ENCODE results near the gene PDPK1.
"Not testable (repeated sequence)": the region's sequence is repeated elsewhere in the genome, so short reads cannot be mapped to it uniquely, and the experiment has no call there.

PDPK1 gene

GRCh38 chr16:2526135-2526534 lies 11.7 kb upstream of the PDPK1 start:
- DNase-seq = no peak

- DNase-seq = no peak
Observed at GRCh38 chr16:2527071-2527783, 10.6 kb upstream of the PDPK1 start.

GRCh38 chr16:2527784-2528100 lies 10.1 kb upstream of the PDPK1 start:
- no peak for DNase-seq

GRCh38 chr16:2528161-2529060 lies 9.4 kb upstream of the PDPK1 start:
- no peak for DNase-seq

DNA sequence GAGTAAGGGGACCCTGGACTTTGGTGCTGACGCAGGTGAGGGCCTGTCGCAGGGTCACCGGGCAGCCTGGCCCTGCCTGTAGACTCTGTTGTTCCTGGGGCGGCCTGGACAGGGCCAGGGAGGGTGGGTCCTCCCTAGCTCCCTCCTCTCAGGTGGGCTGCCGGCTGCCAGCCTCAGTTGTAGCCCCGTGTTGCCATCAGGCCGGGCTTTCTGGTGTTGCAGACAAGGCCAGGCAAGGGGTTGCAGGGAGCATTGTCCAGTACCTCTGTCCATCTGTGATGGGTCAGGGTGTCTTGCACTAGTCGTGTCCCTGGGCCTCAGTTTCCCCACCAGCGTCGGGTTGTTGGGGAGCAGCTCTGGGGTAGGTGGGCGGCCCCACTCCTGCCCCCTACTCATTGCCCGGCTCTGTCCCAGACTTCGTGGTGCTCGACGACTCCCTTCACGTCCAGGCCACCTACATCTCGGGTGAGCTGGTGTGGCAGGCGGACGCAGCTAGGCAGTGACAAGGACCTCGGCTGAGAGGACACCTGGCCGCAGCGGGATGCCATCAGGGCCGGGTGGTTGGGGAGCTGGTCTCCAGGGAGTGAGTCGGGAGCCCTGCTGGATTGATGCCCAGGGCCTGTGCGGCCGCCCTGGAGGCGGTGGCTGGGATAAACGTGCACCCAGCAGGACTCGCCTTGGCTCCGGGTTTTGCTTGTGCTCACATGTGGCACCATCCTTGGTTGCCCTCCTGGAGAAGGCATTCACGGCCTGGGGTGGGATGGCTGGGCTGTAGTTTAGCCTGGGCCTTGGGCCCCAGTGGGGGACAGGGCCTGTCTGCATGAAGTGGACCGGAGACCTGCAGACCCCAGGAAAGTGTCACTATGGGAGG lies 8.5 kb upstream of the PDPK1 start:
- DNase-seq = no peak

DNA sequence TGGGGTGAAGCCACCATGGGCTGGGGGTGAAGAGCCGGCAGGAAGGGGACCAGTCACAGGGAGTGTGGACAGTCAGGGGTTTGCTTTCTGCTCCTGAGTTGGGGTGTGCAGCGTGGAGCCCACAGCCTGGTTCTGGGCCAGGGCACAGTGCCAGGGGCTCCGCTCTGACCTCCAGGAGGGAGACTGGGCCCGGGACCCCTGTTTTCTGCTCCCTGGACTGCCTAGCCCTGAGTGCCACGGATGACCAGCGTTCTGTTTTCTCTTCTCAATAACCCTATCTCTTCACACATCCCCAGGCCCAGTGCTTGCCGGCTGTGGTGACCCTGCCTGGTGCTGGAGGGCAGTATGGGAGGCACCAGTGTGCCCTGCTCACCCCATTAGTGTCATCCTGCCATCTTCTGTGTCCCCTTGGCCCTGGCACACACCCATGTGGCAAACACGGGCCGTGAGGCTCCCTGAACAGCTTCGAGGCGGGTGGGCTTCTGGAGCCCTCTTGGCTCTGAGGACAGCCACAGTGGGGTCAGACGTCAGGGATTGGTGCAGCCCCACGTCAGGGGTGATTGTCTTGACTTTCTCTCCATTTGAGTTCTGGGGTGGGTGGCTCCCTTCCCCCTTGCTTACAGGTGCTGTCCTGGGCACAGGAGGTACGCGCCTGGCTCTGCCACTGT lies 7.7 kb upstream of the PDPK1 start:
- no peak for DNase-seq

GRCh38 chr16:2530629-2531318 lies 7.0 kb upstream of the PDPK1 start:
- no peak for DNase-seq

- DNase-seq = no peak
Observed at GRCh38 chr16:2531371-2531695, 6.5 kb upstream of the PDPK1 start, which contains the start of gene CEMP1. CEMP1 (minus strand) TSS chr16:2531408; CDS start chr16:2531073, 335 bp downstream.

DNA sequence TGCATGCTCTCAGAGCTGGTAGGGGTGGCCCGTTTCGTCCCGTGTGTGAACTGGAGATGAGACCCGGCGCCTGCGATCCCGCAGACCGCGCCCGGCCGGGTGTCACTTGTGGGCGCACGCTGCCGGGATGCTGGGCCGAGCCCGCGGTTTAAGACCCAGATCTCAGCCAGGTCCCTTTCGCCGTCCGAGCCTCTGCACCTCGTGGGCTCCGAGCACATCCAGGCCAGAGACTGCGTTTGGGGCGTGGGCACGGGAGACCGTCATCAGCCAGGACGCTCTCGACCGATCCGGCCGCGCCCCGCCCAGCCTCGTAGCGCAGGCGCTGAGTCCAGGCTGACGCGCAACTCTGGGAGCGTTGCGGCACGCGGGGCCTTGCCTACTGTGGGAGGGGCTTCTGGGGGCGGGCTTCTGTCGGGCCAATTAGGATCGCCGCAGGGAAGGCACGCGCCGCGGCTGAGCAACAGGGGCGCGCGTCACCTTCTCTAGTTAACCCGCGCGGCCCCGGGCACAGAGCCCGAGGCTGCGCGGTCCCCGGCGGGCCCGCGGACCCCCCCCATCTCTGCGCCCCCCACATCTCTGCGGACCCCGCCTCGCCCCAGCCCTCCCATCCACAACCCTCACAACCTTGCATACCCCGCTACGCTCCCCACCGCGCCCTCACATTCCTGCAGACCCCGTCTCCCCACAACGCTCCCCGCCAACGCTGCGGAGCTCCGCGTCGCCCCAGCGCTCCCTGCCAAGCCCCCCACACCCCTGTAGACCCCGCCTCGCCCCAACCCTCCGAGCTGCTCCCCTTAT lies 5.9 kb upstream of the PDPK1 start:
- DNase-seq = peak; percentile 82

GRCh38 chr16:2532494-2533141 lies 5.2 kb upstream of the PDPK1 start:
- DNase-seq = no peak

GRCh38 chr16:2533142-2533755 lies 4.6 kb upstream of the PDPK1 start:
- DNase-seq = not testable (repeated sequence)

GRCh38 chr16:2533912-2534311 lies 3.9 kb upstream of the PDPK1 start:
- no peak for DNase-seq

GRCh38 chr16:2534335-2534734 lies 3.5 kb upstream of the PDPK1 start:
- DNase-seq = not testable (repeated sequence)

- no peak for DNase-seq
Observed at GRCh38 chr16:2535625-2536013, 2.2 kb upstream of the PDPK1 start.

DNA sequence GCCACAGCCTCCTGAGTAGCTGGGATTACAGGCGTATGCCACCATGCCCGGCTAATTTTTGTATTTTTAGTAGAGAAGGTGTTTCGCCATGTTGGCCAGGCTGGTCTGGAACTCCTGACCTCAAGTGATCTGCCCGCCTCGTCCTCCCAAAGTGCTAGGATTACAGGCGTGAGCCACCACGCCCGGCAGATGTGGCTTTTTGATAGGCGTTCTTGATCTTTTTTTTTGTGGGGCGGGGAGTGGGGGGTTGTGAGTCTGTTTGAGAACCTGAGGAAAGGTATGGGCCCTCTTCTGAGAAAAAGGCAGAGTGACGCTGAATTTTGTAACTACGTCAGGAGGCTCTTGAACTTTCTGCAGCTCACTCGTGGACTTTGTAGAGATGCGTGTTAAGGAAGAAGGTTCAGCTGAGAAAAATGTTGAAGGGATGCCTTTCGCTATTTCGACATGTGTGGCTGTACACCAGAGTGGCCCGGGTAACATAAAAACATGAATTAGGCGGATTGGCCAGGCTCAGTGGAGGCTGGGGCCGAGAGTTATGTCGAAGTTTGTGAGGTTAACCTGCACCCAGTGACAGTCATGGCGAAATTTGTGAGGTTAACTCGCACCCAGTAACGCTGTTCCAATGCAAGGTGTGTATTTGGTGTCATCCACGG lies 1.5 kb downstream of the PDPK1 start:
- not testable (repeated sequence) for DNase-seq

- not testable (repeated sequence) for DNase-seq
Observed at GRCh38 chr16:2539845-2540458, 2.1 kb downstream of the PDPK1 start.

DNA sequence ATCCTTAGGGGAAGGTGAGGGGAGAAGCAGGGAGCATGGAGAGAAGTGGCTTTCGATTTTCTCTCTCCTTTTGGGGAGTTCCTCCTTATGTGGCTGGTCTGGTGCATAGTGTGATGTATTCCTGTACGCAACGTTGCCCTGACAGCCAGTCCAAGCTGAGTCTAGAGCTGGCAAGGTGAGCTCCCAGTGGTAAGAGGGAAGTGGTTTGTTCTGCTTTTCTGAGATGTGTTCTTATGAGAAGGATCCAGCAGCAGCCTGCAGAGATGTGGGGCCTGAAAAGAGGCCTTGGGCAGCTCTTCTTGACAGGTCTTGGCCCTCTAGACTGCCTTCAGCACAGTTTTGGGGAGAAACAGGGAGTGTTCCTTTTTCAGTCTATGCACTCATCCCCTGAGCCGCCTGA lies 3.1 kb downstream of the PDPK1 start:
- not testable (repeated sequence) for DNase-seq

DNA sequence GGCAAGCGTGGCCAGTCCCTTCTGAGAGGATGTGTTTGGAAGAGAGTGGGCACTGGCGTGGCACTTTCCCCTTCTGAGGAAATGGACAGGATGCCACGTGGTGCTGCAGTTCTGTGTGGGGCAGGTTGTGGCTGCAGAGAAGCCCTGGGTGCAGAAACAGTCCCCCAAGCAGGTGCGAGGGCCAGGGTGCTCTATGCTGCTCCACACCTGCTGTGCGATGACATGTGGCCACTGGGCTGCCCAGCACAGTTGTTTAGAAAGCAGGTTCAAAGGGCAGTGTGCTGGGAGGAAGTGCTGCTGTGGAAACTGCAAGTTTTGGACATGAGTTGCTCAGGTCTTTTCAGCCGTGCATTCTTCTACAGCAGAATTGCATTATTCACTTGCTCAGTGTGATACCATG lies 3.6 kb downstream of the PDPK1 start:
- not testable (repeated sequence) for DNase-seq

- DNase-seq = not testable (repeated sequence)
Observed at GRCh38 chr16:2543771-2544170, 6.0 kb downstream of the PDPK1 start.
